GM21390 (cell line): ENCODE results near the gene LYZL4.

Experiments used
- ATAC-seq: cut with Tn5 transposase; IDR thresholded peaks from one replicate; pipeline ENCODE4 v1.9.1; 2021; ENCODE audit not compliant: unreplicated experiment

LYZL4 gene

GRCh38 chr3:42375121-42375800 lies 35.1 kb downstream of the LYZL4 start:
- no peak for ATAC-seq

DNA sequence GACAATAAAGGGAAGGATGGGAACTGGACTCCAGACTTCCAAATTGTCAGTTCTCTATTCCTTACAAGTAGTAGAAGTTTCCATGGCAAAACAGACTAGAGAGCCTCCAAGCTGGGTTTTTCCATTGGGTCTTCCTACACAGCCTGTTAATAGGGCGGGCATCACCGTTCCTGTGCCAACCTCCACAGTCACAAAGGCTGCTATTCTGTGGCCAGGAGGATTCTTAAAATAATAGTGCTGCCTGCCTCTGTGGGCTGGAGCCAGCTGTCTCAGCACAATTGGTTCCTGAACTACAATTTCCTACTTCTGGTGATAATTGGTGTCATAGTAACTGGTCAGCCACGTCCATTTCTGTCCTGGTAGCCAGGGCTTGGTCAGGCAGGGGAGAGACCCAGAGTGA lies 38.6 kb downstream of the LYZL4 start:
- ATAC-seq: no peak

DNA sequence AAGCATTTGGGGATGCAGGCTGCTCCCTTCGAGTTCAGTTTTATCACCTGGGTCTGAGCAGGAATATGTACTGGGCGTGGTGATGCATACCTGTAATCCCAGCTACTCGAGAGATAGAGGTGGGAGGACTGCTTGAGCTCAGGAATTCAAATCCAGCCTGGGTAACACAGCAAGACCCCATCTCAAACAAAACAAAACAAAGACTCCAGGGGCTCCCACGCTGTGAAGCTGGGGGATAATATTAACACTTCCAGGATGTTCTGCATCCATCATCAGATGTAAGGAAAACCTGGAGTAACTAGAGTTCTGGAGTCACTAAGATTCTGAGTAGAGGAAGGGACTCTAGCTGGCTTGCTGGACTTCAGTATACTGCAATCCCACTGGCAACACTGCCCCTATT lies 40.6 kb downstream of the LYZL4 start:
- ATAC-seq: no peak

DNA sequence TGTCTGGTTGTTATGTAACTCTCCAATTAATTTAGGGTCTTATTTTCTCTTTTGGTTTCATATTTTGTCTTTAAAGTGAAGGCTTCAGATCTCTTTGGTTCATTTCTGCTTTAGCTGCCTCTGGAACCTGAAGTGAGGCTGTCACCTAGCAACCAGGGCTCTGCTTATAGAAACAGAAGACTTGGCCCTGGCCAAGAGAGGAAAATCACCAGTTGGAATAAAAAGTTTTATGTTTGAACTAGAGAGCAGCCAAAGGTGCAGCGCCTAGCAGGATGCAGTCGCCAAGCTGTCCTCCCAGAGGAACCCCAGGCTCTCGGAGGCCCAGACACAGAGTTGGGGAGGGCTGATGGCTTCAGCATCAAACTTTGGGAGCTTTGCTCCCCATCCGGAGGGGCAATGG lies 41.1 kb downstream of the LYZL4 start:
- no peak for ATAC-seq

- ATAC-seq: no peak
Measured at GRCh38 chr3:42368861-42369260, 41.5 kb downstream of the LYZL4 start.

- no peak for ATAC-seq
Measured at GRCh38 chr3:42367903-42368302, 42.5 kb downstream of the LYZL4 start.

DNA sequence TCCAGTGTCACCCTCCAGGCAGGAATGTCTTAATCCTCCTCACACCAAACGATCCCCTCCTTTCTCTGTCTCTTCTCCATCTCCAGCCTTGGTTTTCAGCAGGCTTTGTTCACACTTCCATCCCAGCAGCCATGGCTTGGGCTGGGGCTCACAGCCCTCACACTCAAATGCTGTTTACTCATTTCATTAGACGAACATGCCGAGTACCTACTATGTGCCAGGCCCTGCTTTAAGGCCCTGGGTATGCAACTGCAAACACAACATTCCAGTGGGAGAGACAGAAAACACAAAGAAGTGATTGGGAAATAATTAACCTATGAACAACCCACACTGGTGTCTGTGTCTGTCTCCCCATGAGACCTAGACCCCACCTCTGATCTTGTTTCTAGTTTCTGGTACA lies 43.9 kb downstream of the LYZL4 start:
- ATAC-seq: no peak

DNA sequence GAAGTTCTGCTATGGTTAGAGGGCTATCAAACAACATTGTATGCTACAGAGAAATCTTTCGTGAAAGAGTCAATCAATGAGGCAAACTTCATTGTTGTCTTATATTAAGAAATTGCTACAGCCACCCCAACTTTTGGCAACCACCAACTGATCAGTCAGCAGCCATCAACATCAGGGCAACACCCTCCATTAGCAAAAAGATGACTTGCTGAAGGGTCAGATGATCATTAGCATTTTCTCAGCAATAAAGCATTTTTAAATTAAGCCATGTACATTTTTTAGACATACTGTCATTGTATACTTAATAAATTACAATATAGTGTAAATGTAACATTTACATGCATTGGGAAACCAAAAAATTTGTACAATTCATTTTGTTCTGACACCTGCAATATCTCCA lies 53.1 kb downstream of the LYZL4 start:
- no peak for ATAC-seq

- ATAC-seq: no peak
Measured at GRCh38 chr3:42355612-42356011, 54.8 kb downstream of the LYZL4 start.

GRCh38 chr3:42353631-42354030 lies 56.8 kb downstream of the LYZL4 start:
- no peak for ATAC-seq

DNA sequence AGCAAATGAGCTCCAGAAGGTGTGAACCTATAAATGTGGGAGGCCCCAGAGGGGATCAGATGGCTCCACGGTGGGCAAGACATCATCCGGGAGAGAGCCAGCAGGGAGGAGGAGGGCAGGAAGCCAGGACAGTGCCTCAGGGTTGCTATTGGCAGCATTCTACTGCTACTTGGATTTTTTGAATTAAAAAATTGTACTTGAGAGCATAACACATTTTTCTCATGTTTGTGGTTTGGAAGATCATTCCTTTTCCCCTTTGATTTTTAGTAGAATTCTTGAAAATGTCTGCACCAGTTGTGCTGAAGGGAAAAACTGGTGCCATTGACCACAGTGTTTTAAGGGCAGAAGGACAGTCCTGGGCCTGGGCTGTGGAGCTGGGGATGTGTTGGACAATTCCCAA lies 59.2 kb downstream of the LYZL4 start:
- no peak for ATAC-seq

- no peak for ATAC-seq
Measured at GRCh38 chr3:42349765-42350594, 60.4 kb downstream of the LYZL4 start.

- no peak for ATAC-seq
Measured at GRCh38 chr3:42347928-42348327, 62.5 kb downstream of the LYZL4 start.
